MCF 10A (cell line): ENCODE results near the gene PDZRN3. TPM values are rescaled to one million over a fixed set of nuclear protein-coding genes. Genes with fewer than 3 reads are reported as not detected.

Experiments
- BruUV-seq: library from RNA; stranded (reverse); fragments of 400-500 nt; replicated peaks from 2 replicates; lab custom pipeline; 2021; lab: Mats Ljungman, UMichigan
- CTCF ChIA-PET: fragments of 300-600 bp; sonication (Branson Sonifier 250); formaldehyde crosslinking; extraction: SDS; loops from one replicate; lab custom pipeline; 2021; ENCODE audit warnings: antibody characterized with exemption, inconsistent platforms; lab: Yijun Ruan, JAX
- POLR2A ChIA-PET: fragments of 300-600, 350-650 bp; sonication (Branson Sonifier 250); formaldehyde crosslinking; extraction: SDS; loops from one replicate; lab custom pipeline; 2020; ENCODE audit warnings: antibody characterized with exemption, inconsistent platforms; lab: Yijun Ruan, JAX
- DNase-seq: peaks from one replicate; pipeline ENCODE4 v3.0.0-alpha.2; 2018; ENCODE audit not compliant: unreplicated experiment
- H3K27ac Mint-ChIP-seq: one replicate; pipeline ENCODE4 v1.8.0; 2022; ENCODE audit warnings: mild to moderate bottlenecking, low read depth, mixed read lengths; ENCODE audit not compliant: unreplicated experiment
- H3K27me3 Mint-ChIP-seq: one replicate; pipeline ENCODE4 v1.8.0; 2022; ENCODE audit warnings: mixed read lengths; ENCODE audit not compliant: insufficient read depth, unreplicated experiment
- H3K36me3 Mint-ChIP-seq: one replicate; pipeline ENCODE4 v1.8.0; 2022; ENCODE audit warnings: mild to moderate bottlenecking, moderate library complexity, mixed read lengths; ENCODE audit not compliant: insufficient read depth, unreplicated experiment
- H3K4me1 Mint-ChIP-seq: one replicate; pipeline ENCODE4 v1.8.0; 2022; ENCODE audit warnings: mixed read lengths; ENCODE audit not compliant: insufficient read depth, unreplicated experiment
- H3K4me3 Mint-ChIP-seq: one replicate; pipeline ENCODE4 v1.8.0; 2022; ENCODE audit warnings: mild to moderate bottlenecking, moderate library complexity, mixed read lengths; ENCODE audit not compliant: unreplicated experiment
- H3K9me3 Mint-ChIP-seq: one replicate; pipeline ENCODE4 v1.8.0; 2022; ENCODE audit warnings: mixed read lengths; ENCODE audit not compliant: unreplicated experiment
- intact Hi-C: fragments of 100-400 bp; cut with micrococcal nuclease; formaldehyde crosslinking; loops from 2 replicates; pipeline ENCODE4 v1.14.1; 2022
- total RNA-seq: library from RNA; stranded (reverse); gene quantifications from 2 replicates; pipeline ENCODE4 v1.2.3, GENCODE V29; 2022
- TF ChIP-seq, protein P1 (sequence below): fragments of 200-600 bp; IDR thresholded peaks from one replicate; pipeline ENCODE4 v1.8.0; 2022; ENCODE audit warnings: antibody characterized with exemption, mild to moderate bottlenecking; ENCODE audit not compliant: unreplicated experiment

Gene PDZRN3
- total RNA-seq, 1 experiment from 2014 or later: not detected

DNA sequence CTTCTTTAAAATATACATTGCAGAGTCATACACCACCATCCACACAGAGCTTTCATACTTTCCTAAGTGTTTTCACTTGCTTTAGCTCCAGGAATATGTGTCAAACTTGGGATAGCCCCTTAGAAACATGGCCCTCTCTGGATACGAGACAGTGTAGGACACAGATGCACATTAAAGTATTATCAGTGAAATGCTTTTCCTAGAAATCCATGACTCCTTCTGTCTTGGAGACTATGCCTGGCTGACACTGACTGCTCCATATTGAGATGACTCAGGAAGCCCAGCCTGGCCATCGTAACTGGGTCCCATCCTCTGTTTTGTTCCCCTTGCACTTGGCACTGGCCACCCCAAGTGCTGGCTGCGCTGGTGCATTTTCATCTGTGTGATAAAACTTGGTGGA, 204.8 kb downstream of the PDZRN3 start:
- Mint-ChIP-seq H3K4me1 (no peaks in the 10 kb centered on the region), H3K4me3 (no peak overlapping the region), H3K36me3 (no peaks in the 10 kb centered on the region), H3K27ac (no peak overlapping the region), H3K27me3 (peaks cover 45% of the 10 kb centered on the region), H3K9me3 (no peaks in the 10 kb centered on the region)
- CTCF ChIA-PET: interaction anchor here (0.7 kb wide), 1 partner anchor 78 kb away, joined by 3 read pairs; no protein-coding TSS in a partner anchor
- TF ChIP-seq, protein P1, sequence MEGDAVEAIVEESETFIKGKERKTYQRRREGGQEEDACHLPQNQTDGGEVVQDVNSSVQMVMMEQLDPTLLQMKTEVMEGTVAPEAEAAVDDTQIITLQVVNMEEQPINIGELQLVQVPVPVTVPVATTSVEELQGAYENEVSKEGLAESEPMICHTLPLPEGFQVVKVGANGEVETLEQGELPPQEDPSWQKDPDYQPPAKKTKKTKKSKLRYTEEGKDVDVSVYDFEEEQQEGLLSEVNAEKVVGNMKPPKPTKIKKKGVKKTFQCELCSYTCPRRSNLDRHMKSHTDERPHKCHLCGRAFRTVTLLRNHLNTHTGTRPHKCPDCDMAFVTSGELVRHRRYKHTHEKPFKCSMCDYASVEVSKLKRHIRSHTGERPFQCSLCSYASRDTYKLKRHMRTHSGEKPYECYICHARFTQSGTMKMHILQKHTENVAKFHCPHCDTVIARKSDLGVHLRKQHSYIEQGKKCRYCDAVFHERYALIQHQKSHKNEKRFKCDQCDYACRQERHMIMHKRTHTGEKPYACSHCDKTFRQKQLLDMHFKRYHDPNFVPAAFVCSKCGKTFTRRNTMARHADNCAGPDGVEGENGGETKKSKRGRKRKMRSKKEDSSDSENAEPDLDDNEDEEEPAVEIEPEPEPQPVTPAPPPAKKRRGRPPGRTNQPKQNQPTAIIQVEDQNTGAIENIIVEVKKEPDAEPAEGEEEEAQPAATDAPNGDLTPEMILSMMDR: no peak
- BruUV-seq: no TSS peak
- intact Hi-C loops: no loop called here
- no peak for DNase-seq
- POLR2A ChIA-PET: no interaction called here

DNA sequence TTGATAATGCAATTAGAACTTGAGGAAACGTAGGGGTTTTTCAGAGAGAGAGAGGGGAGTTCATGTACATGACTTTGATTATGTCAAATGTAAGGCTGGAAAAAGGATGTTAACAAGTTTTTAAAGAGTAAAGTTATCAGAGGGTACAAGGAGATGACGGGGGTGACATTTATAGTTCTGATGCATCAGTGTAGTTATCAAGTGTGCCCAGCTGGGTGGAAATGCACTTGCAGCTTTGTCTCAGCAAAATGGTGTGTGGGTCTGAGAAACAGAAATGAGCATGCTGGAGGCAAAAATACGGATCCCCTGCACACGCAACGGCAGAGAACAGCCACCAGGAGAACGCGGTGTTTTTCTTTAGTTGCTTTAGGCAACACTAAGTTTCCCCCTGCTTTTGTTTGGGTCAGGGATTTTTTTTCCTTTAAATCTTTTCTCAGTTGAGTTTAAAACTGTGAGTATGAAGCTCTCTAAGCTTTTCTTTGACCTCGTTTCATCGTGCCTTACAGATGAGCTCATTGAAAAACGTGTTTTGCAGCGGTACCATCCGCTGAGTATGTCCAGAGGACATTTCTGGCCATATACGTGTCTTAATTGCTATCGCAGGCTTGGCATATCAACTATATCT, 205.4 kb downstream of the PDZRN3 start:
- no peaks in the 10 kb centered on the region for H3K36me3 Mint-ChIP-seq
- no peaks in the 10 kb centered on the region for H3K9me3 Mint-ChIP-seq
- peaks cover 51% of the 10 kb centered on the region for H3K27me3 Mint-ChIP-seq
- intact Hi-C loops: no loop called here
- H3K27ac Mint-ChIP-seq: no peak overlapping the region
- no peak overlapping the region for H3K4me3 Mint-ChIP-seq
- BruUV-seq: no TSS peak
- DNase-seq: no peak
- POLR2A ChIA-PET: no interaction called here
- TF ChIP-seq, protein P1: no peak
- CTCF ChIA-PET: interaction anchor here (0.7 to 1.6 kb wide), 3 partner anchors 13 to 78 kb away, joined by 3 to 5 read pairs (median 5); no protein-coding TSS in a partner anchor
- no peaks in the 10 kb centered on the region for H3K4me1 Mint-ChIP-seq

DNA sequence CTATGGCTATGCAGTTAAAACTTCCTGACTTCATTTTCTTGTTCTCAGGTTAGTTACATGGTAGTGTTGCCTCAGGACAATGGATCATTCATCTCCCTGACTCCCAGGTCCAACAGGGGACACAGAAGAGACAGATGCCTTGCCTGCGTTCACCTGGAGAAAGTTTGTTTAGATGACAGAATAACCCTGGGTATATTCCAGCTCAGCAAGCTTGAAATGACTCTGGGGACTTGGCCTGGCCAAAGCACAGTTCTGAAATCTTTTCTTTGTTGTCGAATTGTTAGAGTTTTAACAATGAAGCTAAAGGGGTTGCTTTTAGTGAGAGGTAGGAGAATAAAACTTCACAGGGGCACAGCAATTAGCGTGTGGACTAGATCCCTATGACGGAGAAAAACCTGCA, 206.1 kb downstream of the PDZRN3 start:
- no TSS peak for BruUV-seq
- H3K4me1 Mint-ChIP-seq: no peaks in the 10 kb centered on the region

DNA sequence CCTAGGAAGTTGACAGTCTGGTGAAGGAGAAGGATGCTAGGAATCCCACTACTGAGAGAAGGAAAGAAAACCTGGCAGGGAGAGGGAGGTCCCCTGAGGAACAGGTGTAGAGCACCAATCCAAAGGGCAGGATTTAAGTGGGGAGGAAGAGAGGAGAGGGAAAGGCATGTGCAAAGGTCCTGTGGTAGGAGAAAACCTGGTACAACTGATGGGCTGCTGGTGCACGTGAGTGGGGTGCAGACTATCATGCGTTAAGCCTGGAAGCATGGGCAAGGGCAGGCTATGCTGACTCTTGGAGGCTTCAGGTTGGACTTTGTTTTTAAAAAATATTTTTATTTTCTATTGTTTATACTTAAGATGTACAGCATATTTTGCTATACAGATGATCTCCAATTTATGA, 209.6 kb downstream of the PDZRN3 start:
- no TSS peak for BruUV-seq
- ChIA-PET CTCF (no interaction called here), POLR2A (no interaction called here)
- Mint-ChIP-seq H3K27me3 (peaks cover 57% of the 10 kb centered on the region), H3K27ac (no peak overlapping the region), H3K36me3 (no peaks in the 10 kb centered on the region), H3K4me1 (no peaks in the 10 kb centered on the region), H3K4me3 (no peak overlapping the region), H3K9me3 (no peaks in the 10 kb centered on the region)
- TF ChIP-seq, protein P1: no peak
- DNase-seq: no peak
- intact Hi-C loops: no loop called here

More for the DNA sequence above, 206.1 kb downstream of the PDZRN3 start:
- Mint-ChIP-seq H3K36me3 (no peaks in the 10 kb centered on the region), H3K27me3 (peaks cover 54% of the 10 kb centered on the region), H3K4me3 (no peak overlapping the region), H3K27ac (no peak overlapping the region), H3K9me3 (no peaks in the 10 kb centered on the region)
- TF ChIP-seq, protein P1: no peak
- ChIA-PET CTCF (interaction anchor here (1.4 to 1.6 kb wide), 2 partner anchors 13 to 21 kb away, joined by 5 read pairs; no protein-coding TSS in a partner anchor), POLR2A (no interaction called here)
- DNase-seq: no peak
- intact Hi-C loops: no loop called here
